Gastroesophageal sphincter (tissue), 3 donors: Measurements from ENCODE around the gene SDS.

Experiments
- POLR2AphosphoS5 ChIP-seq: sonication (generic); formaldehyde crosslinking; IDR thresholded peaks from one replicate; pipeline ENCODE4 v1.6.1; 2017; ENCODE audit warnings: antibody characterized with exemption
- TF ChIP-seq, protein P1 (sequence below), 4 experiments: fragments of 200-600 bp in 2 of 4; fragments of 450-650 bp in 2 of 4; sonication (generic) in 1 of 4; IDR thresholded peaks; one replicate each; pipeline ENCODE4 v1.5.1; 2017 to 2019; ENCODE audit warnings: antibody characterized with exemption in 4 of 4, mild to moderate bottlenecking in 2 of 4, moderate library complexity in 2 of 4

DNA sequence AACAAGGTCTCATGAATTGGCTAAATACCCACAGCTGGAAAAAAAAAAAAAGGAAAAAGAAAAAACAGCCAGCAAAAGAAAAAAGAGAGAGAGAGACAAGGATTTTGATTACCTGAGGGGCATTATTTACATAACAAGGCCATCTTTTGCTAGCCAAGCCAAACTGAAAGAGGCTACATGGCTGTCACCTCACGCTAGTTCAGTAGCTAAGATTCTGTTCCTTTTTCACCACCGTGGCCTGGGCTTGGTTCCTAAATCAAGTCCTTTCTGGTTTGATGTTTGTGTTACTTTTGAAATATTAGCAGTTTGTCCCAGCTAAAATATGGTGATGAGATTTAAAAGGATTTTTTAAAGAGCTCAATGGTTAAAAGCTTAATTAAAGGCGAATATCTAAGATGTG is 2.0 kb upstream of the SDS start:
- TF ChIP-seq, protein P1, sequence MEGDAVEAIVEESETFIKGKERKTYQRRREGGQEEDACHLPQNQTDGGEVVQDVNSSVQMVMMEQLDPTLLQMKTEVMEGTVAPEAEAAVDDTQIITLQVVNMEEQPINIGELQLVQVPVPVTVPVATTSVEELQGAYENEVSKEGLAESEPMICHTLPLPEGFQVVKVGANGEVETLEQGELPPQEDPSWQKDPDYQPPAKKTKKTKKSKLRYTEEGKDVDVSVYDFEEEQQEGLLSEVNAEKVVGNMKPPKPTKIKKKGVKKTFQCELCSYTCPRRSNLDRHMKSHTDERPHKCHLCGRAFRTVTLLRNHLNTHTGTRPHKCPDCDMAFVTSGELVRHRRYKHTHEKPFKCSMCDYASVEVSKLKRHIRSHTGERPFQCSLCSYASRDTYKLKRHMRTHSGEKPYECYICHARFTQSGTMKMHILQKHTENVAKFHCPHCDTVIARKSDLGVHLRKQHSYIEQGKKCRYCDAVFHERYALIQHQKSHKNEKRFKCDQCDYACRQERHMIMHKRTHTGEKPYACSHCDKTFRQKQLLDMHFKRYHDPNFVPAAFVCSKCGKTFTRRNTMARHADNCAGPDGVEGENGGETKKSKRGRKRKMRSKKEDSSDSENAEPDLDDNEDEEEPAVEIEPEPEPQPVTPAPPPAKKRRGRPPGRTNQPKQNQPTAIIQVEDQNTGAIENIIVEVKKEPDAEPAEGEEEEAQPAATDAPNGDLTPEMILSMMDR (IDR thresholded peaks at IDR 0.05): no peak
- TF ChIP-seq POLR2AphosphoS5: no peak
